ENCODE data around the gene GINS1.
"Not testable (repeated sequence)": the region's sequence is repeated elsewhere in the genome, so short reads cannot be mapped to it uniquely, and the experiment has no call there.

GINS1 gene

DNA sequence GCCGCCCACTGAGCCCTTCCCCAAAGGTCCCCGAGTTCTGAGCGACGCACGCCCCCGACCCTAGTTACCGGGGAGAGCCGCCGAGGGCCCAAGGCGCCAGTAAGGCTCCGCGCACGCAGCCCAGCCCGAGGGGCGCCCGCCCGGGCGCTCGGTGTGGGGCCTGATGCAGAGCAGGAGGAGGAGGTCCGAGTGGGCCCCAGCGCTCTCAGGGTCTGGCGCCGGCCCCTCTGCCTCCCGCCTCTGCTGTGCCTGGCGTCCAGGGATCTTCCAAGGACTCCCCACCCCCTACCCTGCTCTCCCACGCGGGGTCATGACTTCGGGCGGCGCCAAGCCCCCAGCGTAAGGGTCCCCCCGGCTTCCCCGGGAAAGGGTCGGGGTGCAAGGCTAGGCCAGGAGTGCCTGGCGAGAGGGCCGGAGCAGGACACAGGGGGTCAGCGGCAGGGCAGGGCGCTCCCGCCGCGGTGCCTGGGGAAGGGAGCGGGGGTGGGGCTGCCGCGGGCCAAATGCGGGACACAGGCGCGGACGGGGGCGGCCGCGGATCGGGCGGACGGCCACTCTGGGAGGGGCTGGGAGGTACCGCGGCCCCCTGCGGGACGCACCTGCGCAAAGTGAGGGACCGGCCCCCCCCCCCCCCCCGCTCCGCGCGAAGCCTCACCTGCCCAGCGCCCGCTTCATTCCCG is 17.5 kb upstream of the GINS1 start:
- DNase-seq (ENCODE audit: low read depth) = no peak

DNA sequence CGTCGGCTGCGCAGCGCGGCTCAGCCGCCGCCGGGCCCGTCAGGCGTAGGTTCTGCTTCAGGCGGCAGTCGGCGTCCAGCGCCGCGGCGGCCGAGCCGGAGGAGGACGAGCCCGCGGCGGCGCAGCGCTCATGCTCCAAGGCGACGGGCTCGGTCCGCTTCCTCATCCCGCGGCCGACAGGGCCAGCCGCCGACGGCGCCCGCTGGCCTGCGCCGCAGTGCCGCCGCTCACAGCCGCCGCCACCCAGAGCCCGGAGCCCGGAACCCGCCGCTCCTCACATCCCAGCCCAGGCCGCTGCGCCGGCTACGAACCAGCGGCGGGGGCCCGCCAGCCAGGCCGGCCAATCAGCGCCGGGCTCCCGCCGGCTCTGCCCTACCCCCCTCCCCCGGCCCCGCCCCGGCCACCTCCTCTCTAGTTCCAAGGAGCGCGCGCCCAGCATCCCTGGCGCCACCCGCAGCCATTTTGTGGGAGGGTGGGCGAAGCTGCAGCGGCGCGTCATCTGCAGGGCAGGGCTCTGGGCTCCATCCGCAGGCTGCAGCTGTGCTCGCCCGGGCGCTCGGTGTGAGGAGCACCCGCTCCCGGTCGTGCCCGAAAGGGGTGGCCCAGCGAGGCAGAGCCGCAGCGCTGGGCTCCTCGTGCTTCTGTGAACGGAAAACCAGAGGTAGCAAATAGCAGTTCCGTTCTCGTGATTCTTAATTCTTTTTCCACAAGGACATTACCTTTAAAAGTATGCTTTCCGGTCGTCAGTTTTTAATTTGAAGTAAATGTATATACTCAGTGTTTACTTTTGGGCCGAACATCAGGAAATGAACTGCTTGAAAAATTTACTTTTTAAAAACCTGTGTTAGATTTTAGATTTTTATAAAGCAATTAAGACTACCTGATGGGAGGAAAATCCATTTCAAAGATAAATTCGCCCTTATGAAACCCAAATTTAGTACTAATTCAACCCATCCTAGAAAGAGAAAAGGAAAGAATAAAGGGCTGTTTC is 16.6 kb upstream of the GINS1 start, which contains the start of gene ABHD12:
ABHD12 (minus strand) TSS at position 298 of the 991 bp plus-strand sequence; CDS start at position 166, 132 bp downstream.
- peak; percentile 93 for DNase-seq (ENCODE audit: low read depth)

DNA sequence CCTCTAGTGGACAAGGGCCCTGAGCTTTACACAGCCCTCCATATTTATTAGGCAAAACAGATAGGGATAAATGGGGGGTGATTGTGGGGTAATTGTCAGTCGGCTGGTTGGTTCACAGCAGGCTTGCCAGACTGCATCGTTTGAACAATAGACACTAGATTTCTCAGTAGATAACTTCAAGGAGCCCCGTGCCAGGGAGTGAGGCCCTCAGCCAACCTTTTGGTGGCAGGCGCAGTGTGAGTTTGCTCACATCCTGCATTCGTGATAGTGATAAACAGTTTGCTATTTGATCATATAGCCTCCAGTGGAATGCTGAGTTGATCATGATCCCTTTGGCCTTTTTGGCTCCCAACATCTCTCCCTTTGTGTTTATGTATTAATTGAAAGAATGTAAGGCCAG is 13.2 kb upstream of the GINS1 start:
- DNase-seq (ENCODE audit: low read depth) = no peak

DNA sequence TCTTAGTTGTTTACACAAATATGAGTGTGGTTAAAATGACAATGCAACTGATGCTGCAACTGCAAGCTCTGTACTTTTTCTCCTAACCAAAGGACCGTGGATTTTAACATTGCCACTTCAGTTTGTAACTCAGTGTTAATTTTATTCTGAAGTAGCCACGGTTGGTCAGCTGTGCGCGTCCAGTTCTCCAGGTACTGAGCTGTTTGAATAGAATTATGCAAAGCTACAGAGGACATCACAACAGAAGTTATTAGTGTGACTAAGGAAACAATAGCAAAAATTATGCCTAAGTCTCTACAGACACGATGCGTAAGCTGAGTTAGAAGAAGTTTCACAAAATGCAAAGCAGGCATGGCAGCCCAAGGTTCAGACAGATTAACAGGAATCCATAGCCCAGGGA is 12.5 kb upstream of the GINS1 start:
- DNase-seq (ENCODE audit: low read depth) = no peak

DNA sequence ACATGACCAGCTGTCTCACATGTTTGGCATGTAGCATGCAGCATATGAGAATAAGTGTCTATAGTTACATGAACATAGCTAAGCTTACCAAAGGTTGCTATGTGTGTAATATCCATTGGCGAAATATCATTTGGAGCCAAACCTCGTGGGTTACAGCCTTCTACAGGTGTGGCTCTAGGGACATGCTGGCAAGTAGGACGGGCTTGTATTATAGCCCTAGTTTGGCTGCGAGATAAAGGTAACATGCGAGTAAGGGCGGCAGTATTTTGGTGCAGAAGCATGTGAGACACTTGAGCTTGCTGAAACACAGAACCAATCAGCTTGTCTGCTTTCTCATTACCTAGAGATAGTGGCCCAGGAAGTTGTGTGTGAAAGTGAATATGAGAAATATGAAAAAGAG is 10.4 kb upstream of the GINS1 start:
- no peak for DNase-seq (ENCODE audit: low read depth)

DNA sequence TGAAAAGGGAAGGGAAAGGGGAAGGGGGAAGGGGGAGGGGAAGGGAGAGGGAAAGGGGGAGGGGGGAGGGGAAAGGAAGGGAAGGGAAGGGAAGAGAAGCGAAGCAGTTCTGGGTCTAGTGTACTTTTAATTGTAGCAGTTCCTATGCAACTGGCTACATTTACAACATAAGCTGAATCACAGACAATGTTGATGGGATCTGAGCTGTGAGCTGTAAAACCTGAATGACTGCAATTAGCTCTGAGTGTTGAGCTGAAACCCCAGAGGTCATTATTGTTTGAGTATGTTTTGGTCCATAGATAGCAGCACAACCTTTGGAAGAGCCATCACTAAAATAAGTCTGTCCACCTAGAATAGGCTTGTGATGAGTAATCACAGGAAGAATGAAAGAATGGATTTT is 9.7 kb upstream of the GINS1 start:
- DNase-seq (ENCODE audit: low read depth) = no peak

DNA sequence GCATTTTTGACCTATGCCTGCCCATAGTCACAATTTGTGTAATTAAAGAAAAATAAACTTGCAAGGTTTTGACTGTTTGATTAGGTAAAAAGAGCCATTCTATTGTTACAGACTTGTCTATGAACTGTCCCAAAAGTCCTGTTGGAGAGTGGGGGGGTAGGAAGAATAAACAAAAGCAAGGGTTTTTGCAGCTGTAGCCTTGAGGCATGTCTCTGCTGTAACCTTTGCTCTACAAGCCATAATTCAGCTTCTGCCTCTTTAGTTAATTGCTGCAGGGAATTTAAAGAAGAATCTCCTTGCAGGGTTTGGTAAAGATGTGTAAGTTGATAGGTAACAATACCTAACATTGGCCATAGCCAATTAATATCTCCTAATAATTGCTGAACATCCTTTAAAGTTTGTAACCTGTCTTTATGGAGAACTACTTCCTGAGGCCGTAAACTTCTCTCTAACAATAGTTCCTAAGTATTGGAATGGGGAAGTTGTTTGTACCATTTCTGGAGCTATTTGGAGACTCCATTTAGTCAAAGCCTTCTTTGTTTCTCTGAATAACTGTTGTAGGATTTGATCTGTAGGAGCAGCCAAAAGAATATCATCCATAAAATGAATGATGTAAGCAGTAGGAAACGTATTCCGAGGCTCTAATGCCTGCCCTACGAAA is 9.0 kb upstream of the GINS1 start:
- no peak for DNase-seq (ENCODE audit: low read depth)

DNA sequence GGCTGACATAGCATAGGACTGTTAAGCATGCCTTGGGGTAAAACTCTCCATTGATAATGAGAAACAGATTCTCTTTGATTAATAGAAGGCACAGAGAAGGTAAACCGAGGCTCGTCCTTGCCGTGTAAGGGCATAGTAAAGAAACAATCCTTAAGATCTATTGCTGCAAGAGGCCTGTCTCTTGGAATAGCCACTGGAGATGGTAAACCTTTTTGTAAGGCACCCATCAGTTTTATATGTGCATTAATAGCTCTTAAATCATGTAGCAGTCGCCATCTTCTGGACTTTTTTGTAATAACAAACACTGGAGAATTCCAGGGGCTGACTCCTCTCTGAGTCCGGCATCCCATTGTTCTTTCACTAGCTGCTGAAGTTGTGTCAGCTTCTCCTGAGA is 8.4 kb upstream of the GINS1 start:
- DNase-seq (ENCODE audit: low read depth) = peak; percentile 53

DNA sequence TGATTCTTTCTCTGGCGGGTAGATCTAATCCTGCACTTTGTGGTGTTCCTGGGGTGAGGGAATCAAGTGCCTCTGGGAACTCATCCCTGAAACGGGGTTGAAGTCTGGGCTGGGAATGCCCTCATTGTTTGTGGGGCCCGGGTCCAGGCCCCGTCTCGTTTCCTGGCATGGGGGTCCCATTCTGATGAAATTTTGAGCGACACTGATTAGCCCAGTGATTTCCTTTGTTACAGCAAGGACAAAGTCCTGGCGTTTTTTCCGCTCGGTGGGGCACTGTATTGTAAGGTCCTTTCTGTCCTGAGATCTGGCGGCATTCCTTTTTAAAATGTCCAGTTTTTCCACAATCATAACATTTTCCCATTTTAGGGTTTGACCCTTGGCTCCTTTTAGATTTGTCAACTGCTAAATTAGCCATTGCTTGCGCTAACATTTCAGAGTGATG is 7.2 kb upstream of the GINS1 start:
- DNase-seq (ENCODE audit: low read depth) = not testable (repeated sequence)

DNA sequence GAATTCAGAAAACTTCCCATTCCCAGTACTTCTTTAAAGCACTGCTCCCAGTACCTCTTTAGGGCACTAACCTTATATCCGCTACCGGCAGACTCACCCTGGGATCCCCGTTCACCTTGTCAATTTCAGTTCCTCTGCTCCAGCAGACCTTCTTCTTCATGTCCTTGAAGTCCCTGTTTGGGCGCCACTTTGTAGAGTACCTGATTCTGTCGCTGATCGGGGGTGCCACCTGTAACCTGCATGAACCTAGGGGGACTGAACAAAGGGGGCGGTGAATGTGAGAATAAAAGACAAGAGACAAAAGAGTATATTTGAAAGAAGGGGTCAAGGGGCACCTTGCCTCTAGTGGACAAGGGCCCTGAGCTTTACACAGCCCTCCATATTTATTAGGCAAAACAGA is 4.9 kb upstream of the GINS1 start:
- no peak for DNase-seq (ENCODE audit: low read depth)

DNA sequence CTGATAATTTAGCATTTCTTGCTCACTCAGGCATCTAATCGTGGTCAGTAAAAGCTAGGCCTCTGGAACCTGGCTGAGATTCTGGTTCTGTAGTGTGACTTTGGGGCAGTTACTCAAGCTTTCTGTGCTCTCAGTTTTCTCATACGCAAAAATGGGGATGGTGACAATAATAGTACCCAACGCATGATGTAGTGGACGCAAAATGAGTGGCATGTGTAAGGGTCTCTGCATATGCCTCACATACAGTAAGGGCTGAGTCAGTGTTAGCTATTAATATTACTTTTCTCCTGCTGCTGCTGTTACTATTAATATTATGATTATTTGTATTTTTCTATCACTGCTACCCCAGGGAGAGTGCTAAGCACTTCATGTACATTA is 686 bp downstream of the GINS1 start:
- DNase-seq (ENCODE audit: low read depth) = no peak

DNA sequence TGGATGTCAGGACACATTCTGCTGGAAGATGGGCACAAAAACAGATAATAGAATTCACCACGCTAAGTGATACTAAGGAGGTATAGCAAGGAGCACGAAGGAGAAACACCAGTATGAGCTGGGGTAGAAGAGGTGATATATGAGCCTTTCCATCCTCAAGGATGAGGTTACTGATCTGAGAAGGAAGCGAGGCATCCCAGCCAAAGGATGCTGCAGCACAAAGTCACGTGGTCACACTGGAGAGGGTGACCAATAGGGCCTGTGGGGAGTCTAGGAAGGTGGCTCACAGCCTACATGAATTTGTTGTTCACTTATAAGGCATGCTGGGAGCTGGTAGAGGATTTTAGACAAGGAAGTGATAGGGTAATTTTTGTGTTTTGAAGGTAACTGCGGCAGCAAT is 1.4 kb downstream of the GINS1 start:
- no peak for DNase-seq (ENCODE audit: low read depth)

DNA sequence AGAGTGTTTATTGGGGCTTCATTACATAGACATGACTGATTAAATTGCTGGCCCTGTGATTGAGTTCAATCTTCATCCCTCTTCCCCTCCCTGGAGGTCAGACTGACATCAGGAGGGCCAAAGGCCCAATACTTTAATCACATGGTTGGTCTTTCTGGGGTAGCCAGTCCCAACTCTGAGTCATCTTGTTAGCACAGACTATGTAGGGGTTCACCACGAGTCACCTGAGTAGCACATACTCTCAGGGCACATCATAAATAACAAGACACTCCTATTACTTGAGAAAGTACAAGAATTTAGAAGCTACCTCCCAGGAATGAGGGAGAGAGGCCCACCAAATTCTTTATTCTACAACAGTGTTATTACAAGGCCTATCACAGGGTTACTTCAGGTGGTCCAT is 11.3 kb downstream of the GINS1 start:
- DNase-seq (ENCODE audit: low read depth) = no peak

DNA sequence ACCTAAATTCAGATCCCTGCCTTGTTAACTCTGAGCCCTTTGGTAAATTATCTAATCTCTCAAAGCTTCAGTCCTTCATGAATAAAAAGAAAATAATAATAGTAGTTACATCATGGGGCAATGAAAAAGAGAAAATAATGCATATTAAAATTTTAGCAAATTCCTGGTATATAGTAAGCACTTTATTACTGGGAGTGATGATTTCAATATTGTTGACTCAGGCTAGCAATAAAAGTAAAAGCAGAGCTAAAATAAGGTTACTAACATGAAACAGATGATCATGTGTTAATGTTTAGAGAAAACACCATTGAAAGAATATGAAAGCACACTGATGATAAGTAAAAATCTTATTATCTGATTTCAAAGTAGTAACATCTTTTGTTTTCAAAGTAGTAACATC is 13.6 kb downstream of the GINS1 start:
- no peak for DNase-seq (ENCODE audit: low read depth)

DNA sequence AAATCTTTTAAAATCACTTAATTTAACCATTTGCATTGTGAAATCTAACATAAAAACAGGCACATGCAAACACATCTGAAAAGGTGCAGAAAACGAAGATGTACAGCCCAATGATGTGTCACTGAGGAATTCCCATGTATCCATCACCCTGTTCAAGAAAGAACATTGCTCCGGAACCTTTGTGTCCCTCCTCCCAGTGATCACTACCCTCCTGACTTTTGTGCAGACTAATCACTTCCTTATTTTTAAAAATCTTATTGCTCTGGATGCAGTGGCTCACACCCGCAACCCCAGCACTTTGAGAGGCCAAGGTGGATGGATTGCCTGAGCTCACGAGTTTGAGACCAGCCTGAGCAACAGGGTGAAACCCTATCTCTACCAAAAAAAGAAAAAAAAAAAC is 14.6 kb downstream of the GINS1 start:
- DNase-seq (ENCODE audit: low read depth) = no peak

DNA sequence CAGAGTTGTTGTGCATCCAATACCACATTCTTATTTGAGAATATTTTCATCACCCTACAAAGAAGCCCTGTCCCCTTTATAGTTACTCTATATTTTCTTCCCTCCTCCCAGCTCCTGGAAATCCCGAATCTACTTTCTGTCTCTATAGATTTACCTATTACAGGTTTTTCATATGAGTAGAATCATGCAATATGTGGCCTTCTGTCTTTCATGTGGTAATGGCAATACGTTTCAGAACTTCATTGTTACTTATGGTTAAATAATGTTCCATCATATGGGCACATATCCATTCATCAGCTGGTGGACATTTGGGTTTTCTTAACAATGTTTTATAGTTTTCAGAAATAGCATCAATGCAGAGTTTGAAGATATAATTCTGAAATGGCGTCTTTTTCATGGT is 17.1 kb downstream of the GINS1 start:
- no peak for DNase-seq (ENCODE audit: low read depth)

DNA sequence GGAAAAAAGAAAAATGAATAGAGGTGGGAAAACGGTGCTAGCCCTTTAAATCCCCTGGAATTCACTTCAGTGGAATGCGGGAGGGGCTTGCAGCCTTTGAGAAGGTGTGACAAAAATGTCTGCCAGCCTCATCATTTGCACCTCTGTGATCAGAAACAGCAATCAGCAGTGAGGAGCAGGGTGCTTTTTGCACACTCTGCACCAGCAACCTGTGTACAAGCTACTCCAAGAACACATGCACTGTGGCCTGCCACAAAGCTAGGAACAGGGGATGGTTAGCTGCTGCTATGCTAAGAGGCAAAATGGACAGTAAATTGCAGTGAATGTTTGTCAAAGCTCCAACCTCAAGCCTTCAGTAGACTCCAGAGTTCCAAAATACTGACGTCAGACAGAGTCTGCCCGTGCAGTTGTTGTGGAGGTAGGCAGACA is 29.7 kb downstream of the GINS1 start:
- no peak for DNase-seq (ENCODE audit: low read depth)

DNA sequence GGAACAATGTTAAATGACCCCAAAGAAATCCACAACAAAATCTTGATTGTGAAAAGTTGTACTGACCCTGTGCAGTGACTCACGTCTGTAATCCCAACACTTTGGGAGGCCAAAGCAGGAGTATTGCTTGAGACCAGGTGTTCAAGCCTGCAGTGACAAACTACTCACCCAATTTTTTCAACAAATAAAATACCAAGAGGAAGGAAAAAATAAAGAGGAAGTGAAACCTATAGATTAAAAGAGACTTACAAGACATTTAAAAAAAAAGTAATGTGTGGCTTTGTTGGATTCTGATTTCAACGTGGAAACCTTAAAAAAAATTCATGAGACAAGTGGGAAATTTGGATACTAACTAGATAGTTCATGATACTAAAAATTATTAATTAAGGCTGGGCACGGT is 31.9 kb downstream of the GINS1 start:
- no peak for DNase-seq (ENCODE audit: low read depth)

DNA sequence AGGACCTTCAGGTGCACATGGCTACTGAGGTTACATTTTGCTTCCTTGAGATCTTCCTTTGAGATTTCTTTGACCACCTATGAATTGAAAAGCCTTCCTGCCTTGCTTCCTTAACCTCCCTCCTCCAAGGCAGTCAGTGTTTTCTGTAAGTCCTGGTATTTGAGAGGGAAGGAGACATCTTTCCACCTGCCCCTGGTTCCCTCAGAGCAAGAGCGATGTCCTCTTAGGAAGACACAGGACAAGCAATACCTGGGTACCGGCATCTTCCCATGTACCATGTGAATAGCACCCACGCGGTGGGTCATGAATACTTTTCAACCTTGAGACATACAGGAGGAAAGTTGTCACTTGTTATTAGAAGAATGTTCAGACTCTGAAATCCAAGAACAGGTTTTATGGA is 37.1 kb downstream of the GINS1 start:
- no peak for DNase-seq (ENCODE audit: low read depth)

DNA sequence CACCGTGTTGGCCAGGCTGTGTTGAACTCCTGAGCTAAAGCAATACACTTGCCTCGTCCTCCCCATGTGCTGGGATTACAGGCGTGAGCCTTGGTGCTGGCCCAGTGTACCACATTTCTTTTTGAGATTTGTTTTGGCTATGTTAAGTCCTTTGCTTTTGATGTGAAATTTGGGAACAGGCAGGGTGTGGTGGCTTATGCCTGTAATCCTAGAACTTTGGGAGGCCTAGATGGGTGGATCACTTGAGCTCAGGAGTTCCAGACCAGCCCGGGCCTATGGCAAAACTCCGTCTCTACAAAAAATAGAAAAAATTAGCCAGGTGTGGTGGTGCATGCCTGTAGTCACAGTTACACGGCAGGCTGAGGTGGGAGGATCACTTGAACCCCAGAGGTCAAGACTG is 40.2 kb downstream of the GINS1 start:
- no peak for DNase-seq (ENCODE audit: low read depth)

DNA sequence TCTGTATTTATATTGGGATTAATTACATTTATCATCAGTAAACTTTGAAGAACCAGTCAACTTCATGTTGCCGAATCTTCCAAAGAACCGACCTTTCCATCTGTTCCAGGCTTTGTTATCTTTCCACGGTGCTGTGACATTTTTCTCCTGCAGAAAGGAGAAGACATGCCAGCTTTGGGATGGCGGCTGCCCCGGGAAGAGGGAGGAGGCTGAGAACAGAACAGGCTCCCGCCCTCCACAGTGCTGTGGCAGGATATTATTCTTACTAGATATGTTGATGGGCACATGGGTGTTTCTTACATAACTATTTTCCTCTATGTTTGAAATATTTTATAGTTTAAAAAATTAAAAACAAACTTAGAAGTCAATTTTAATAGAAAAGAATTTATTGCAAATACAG is 44.9 kb downstream of the GINS1 start:
- no peak for DNase-seq (ENCODE audit: low read depth)

DNA sequence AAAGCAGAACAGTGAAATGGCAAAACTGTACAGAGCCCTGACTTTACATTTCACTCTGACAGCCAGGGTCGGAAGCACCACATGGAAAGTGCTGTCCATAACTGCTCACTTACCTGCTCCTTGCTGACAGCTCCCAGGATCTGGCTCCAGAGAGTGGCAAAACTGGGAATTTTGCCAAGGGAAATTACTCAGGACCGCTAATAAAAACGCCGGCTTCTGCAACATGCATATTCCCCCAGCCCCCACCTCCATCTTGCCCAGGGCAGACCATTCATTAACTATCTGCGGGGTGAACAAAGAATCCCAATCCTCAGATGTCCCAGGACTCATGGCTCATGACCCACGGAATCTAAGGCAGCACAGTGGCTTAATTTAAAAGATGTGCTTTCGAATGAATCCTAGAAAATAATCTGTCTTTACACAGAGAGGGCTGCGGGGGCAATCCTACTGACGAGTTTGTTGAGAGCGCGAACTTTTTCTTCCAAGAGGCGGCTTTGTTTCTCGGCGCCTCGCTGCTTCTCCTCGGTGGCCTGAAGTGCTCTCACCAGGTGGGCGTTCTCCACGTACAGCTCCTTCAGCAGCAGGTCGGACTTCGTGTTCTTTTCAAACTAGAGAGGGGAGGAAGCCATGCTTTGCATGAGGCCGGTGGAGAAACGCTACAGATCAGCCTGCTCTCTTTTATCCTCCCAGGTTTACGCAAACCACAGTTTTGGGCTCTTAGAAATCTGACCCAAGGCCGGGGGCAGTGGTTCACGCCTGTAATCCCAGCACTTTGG is 45.8 kb downstream of the GINS1 start:
- DNase-seq (ENCODE audit: low read depth) = no peak

Measured in GM04504 (cell line).